ENCODE data around the gene NGEF.

The NGEF gene

DNA sequence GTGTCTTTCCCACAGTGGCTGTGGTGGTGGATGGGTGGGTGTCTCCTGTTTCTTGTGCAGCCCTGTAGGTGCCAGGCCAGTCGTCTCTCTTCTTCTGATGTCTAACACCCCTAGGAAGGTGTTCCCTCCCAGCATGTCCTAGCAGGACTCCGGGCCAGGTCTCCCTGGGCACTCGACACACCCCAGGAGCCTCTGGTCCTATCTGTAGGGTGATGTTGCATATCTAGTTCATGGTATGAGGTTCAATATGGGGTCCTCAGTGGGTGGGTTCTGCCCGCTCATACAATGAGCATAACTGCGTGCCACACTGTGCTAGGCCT, 14.4 kb downstream of the NGEF start:
- no peak for DNase-seq (ENCODE audit: low read depth in 1 of 2, low spot score in 1 of 2)
- no peak for TF ChIP-seq JUND (IDR thresholded peaks at IDR 0.05; ENCODE audit: low read depth)
- in situ Hi-C loops (cut with HindIII; ENCODE audit: low pct_unique_long_range_greater_than_20kb, low sequenced_read_pairs), result no loop called here

GRCh38 chr2:232997749-232998665, 15.0 kb downstream of the NGEF start:
- no peak for TF ChIP-seq JUND (IDR thresholded peaks at IDR 0.05; ENCODE audit: low read depth)
- DNase-seq (ENCODE audit: low read depth in 1 of 2, low spot score in 1 of 2), result no peak
- in situ Hi-C loops (cut with HindIII; ENCODE audit: low pct_unique_long_range_greater_than_20kb, low sequenced_read_pairs), result no loop called here

DNA sequence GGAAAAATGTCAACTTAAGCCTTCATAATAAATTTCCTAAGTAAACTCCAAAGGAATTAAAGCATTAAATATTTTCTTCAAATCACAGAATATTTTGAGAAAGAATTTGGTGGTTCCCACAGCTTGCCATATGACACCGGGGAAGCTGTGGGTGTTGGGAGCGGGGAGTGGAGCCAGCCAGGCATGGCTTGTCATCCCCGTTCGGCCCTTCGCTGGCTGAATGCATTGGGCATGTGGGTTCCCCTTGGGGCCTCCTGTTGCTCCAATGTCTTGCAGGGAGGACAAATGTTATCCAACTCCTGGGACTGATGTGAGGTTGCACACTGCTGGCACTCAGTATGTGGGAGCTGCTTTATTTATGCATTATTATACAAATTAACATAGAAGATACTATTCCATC, 18.6 kb downstream of the NGEF start:
- no peak for DNase-seq (ENCODE audit: low read depth in 1 of 2, low spot score in 1 of 2)
- in situ Hi-C loops (cut with HindIII; ENCODE audit: low pct_unique_long_range_greater_than_20kb, low sequenced_read_pairs), result no loop called here
- TF ChIP-seq JUND (IDR thresholded peaks at IDR 0.05; ENCODE audit: low read depth), result no peak

- in situ Hi-C loops (cut with HindIII; ENCODE audit: low pct_unique_long_range_greater_than_20kb, low sequenced_read_pairs), result no loop called here
- no peak for DNase-seq (ENCODE audit: low read depth in 1 of 2, low spot score in 1 of 2)
- TF ChIP-seq JUND (IDR thresholded peaks at IDR 0.05; ENCODE audit: low read depth), result no peak
Observed at GRCh38 chr2:232993231-232993821, 19.7 kb downstream of the NGEF start.

DNA sequence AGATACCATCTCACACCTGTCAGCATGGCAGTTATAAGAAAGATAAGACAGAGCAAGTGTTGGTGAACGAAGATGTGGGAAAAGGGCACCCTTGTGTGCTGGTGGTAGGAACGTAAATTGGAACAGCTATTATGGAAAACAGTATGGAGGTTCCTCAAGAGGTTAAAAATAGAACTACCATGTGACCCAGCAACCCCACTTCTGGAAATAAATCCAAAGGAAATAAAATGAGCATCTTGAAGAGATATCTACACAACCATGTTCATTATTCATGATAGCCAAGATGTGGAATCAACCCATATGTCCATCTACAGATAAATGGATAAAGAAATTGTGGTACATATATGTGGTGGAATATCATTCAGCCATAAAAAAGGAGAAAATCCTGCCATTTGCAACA, 26.9 kb downstream of the NGEF start:
- no peak for TF ChIP-seq JUND (IDR thresholded peaks at IDR 0.05; ENCODE audit: low read depth)
- no peak for DNase-seq (ENCODE audit: low read depth in 1 of 2, low spot score in 1 of 2)
- in situ Hi-C loops (cut with HindIII; ENCODE audit: low pct_unique_long_range_greater_than_20kb, low sequenced_read_pairs), result no loop called here

DNA sequence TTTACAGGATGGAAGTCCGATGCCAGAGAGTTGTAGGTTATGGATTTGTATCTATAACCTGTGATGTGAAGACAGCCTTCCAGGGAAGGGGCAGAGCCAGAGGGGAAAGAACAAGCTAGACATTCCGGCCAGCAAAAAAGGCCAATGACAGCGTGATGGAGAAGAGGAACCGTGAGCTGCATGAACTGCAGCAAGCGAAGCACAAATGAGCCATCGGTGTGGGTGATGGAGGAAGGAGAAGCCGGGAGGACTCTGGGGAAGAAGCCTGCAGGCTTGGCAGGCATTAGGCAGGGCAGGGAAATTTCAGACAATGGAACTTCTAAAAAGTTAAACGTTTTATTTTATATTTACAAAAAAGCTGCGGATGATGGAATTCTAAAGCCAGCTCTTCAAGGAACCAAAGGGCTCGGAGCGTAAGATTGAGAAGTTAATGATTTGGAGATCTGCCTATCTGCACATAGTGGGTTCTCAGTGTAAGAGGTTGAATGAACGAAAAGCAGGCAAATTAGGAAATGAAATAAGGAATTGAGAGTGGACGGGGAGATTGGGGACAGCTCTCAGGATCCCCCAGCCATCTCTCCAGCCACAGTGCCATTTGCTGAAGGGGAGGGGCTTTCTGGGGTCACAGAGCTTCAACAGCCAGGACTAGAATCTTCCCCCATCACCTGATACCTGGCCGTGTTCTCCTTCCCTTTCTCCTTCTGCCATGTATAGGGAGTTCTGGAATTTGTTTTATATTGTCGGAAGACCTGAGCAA, 28.4 kb downstream of the NGEF start:
- DNase-seq (ENCODE audit: low read depth in 1 of 2, low spot score in 1 of 2), result no peak
- TF ChIP-seq JUND (IDR thresholded peaks at IDR 0.05; ENCODE audit: low read depth), result no peak
- in situ Hi-C loops (cut with HindIII; ENCODE audit: low pct_unique_long_range_greater_than_20kb, low sequenced_read_pairs), result no loop called here

- no peak for TF ChIP-seq JUND (IDR thresholded peaks at IDR 0.05; ENCODE audit: low read depth)
- no peak for DNase-seq (ENCODE audit: low read depth in 1 of 2, low spot score in 1 of 2)
- in situ Hi-C loops (cut with HindIII; ENCODE audit: low pct_unique_long_range_greater_than_20kb, low sequenced_read_pairs), result no loop called here
Observed at GRCh38 chr2:232983669-232984140, 29.4 kb downstream of the NGEF start.

- TF ChIP-seq JUND (IDR thresholded peaks at IDR 0.05; ENCODE audit: low read depth), result no peak
- in situ Hi-C loops (cut with HindIII; ENCODE audit: low pct_unique_long_range_greater_than_20kb, low sequenced_read_pairs), result no loop called here
- no peak for DNase-seq (ENCODE audit: low read depth in 1 of 2, low spot score in 1 of 2)
Observed at GRCh38 chr2:232982926-232983668, 30.0 kb downstream of the NGEF start.

GRCh38 chr2:232981767-232982360, 31.2 kb downstream of the NGEF start:
- no peak for TF ChIP-seq JUND (IDR thresholded peaks at IDR 0.05; ENCODE audit: low read depth)

DNA sequence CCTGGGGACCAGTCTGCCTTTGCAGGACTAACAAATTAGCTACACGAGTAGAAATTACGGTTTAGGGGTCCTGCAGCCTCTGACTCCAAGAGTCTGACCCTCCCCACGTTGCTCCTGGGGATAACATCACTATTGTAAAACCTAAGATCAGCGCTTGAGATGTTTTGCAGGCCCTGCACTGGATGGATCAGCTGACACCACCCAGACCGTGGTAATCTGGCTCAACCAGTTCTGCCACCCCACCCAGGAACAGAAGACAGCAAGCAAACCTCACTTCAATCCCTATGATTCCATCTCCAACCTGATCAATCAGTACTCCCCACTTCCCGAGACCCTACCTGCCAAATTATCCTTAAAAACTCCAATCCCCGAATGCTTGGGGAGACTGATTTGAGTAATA, 31.7 kb downstream of the NGEF start:
- in situ Hi-C loops (cut with HindIII; ENCODE audit: low pct_unique_long_range_greater_than_20kb, low sequenced_read_pairs), result no loop called here
- peak in 1 of 2 experiments; percentile 67 for DNase-seq (ENCODE audit: low read depth in 1 of 2, low spot score in 1 of 2)
- TF ChIP-seq JUND (IDR thresholded peaks at IDR 0.05; ENCODE audit: low read depth), result no peak

More at GRCh38 chr2:232981767-232982360, 31.2 kb downstream of the NGEF start:
- no peak for DNase-seq (ENCODE audit: low read depth in 1 of 2, low spot score in 1 of 2)
- in situ Hi-C loops (cut with HindIII; ENCODE audit: low pct_unique_long_range_greater_than_20kb, low sequenced_read_pairs), result no loop called here

DNA sequence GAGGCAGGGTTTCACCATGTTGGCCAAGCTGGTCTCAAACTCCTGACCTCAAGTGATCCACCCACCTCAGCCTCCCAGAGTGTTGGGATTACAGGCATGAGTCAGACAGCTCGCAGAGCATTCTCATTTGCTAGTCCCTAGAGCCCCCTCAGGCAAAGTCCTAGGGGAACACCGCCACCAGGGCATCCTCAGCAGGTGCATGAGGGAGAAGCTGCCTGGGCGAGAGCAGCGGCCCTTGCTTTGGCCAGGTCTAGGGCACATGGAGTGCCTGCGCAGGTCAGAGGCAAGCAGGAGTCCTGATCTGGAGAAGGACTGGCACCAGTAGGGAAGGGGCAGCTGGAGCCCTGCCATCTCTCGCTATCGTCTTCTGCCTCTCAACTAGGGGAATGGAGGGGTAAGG, 32.4 kb downstream of the NGEF start:
- in situ Hi-C loops (cut with HindIII; ENCODE audit: low pct_unique_long_range_greater_than_20kb, low sequenced_read_pairs), result no loop called here
- no peak for TF ChIP-seq JUND (IDR thresholded peaks at IDR 0.05; ENCODE audit: low read depth)
- no peak for DNase-seq (ENCODE audit: low read depth in 1 of 2, low spot score in 1 of 2)
